ENCODE data around the gene PCSK5.
"Not testable (repeated sequence)": the region's sequence is repeated elsewhere in the genome, so short reads cannot be mapped to it uniquely, and the experiment has no call there.

PCSK5 gene

DNA sequence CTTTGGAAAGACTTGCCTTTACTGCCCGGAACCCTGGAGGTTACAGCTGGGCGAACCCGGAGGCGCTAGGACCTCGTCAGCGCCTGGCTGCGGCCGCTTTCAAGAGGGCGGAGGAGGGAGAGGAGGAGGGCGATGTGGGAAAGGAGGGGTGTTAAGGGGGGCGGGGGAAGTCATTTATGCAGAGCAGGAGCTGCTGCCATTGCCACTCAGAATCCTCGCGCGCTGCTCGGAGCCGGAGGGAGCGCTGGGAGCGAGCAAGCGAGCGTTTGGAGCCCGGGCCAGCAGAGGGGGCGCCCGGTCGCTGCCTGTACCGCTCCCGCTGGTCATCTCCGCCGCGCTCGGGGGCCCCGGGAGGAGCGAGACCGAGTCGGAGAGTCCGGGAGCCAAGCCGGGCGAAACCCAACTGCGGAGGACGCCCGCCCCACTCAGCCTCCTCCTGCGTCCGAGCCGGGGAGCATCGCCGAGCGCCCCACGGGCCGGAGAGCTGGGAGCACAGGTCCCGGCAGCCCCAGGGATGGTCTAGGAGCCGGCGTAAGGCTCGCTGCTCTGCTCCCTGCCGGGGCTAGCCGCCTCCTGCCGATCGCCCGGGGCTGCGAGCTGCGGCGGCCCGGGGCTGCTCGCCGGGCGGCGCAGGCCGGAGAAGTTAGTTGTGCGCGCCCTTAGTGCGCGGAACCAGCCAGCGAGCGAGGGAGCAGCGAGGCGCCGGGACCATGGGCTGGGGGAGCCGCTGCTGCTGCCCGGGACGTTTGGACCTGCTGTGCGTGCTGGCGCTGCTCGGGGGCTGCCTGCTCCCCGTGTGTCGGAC lies at the start of gene PCSK5:
PCSK5 (plus strand) TSS at position 202 of the 805 bp plus-strand sequence; CDS start at position 711, 509 bp downstream.
- no peak for DNase-seq

DNA sequence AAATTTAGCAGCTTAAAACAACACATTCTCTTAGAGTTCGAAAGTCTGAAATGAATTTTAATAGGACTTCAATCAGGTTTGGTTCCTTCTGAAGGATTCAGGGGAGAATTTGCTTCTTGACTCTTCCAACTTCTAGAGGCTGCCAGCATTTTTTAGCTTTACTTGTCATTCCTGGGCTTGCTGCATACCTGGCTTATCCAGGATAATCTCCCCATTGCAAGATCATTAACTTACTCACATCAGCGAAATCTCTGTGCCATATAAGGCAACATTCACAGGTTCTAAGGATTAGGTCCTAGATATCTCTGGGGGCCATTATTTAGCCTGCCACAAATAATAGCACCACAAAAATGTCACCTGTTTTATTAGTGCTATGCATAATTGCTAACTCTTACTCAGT lies 46.2 kb upstream of the PCSK5 start:
- DNase-seq: no peak

DNA sequence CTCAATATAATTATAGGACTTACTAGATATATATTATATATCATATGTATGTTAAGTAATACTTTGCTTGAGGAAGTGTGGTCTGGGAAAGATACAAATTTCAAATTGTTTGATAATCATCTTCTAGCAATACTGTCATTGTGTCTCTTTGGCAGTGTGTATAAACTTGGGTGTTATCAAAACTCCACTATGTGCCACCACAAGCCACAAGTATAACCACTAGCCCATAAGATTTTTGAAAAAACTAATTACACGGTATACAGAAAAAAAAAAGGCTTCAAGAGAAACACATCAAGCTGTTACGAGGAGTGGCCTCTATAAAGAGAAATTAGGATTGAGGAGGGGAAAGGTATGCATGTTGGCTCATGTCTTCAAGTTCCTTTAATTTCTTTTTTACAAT lies 44.7 kb upstream of the PCSK5 start:
- DNase-seq: no peak

DNA sequence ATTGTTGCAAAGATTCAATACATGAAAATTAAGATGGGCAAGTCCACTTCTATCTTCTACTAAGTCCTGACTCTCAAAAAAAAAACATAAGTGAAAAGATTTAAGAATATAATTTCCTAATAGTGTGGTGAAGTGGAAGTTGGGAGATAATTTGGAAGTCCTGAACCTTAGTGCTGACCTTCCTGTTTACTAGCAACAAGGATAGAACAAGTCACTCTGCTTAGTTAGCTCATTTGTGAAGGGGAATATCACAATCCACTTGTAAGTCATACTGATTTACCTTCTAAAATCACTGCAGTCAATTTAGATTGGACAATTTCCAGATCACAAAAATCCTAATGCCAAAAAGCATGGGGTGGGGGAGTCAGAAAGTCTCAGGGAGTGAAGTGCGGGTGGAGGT lies 43.4 kb upstream of the PCSK5 start:
- no peak for DNase-seq

DNA sequence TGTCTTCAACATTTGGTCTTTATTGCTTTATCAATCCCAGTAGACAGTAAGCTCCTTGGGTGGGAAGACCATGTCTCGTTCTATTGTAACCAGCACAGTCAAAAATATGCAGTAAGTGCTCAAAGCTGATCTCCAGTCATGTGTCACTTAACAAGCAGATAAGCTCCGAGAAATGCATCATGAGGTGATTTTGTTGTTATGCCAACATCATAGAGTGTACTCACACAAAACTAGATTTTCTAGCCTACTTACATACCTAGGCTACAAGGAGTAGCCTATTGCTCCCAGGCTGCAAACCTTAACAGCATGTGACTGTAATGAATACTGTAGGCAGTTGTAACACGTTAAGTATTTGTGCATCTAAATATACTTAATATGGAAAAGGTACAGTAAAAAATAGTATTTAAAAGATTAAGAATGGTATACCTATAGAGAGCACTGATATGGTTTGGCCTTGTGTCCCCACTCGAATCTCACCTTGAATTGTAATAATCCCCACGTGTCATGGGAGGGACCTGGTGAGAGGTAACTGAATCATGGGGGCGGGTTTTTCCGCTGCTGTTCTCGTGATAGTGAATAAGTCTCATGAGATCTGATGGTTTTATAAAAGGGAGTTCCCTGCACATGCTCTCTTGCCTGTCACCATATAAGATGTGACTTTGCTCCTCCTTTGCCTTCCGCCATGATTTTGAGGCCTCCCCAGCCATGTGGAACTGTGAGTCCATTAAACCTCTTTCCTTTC lies 39.8 kb upstream of the PCSK5 start:
- no peak for DNase-seq

DNA sequence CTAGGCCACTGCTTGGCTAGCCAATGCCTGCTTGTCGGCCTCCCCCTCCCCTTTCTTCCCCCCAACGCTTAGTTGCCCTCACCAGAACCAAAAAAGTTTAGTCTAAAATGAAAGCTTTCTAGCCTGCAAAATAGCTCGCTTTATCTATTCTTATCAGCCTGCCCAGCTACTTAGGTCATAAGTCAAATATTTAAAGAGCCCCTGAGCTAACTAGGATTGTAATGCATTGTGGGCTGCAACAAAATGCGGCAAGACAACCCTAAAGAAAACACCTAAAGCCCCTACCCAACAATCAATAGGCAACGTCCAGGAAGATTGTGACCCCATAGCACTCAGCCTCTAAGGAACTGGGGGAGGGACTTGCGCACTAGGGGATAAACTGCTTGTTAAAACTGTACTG lies 38.6 kb upstream of the PCSK5 start:
- no peak for DNase-seq

DNA sequence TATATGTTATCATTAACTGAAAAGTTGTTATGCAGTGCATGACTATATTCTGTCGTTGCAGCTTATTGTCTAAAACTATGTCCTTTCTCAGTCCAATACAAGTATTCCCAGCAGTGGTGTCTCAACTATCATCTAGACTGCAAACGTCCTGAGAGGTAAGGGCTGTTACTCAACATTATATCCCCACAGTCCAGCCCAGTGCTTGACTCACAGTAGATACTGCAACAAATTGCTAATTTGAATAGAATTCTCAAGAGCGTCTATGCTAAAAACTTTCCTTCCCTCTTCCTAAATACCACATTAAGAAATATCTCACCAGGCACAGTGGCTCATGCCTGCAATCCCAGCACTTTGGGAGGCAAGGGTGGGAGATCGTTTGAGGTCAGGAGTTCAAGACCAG lies 37.7 kb upstream of the PCSK5 start:
- no peak for DNase-seq

DNA sequence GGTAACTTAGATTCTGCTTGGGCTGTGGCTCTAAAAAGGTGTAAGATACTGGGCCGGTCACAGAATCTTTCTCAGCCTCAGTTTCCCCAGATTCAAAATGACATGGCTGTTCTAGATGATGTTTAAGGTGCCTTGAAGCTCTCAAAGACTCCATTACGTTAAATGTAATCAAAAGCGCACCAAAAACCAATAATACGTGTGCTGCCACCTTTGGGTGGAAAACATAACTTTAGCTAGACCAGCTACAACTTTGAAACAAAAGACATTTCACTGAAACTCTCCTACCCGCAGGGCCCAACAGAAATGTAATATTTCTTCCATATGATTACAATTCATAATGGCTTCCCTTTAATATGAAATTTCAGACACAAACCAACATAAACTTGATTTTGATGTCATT lies 35.0 kb upstream of the PCSK5 start:
- no peak for DNase-seq

DNA sequence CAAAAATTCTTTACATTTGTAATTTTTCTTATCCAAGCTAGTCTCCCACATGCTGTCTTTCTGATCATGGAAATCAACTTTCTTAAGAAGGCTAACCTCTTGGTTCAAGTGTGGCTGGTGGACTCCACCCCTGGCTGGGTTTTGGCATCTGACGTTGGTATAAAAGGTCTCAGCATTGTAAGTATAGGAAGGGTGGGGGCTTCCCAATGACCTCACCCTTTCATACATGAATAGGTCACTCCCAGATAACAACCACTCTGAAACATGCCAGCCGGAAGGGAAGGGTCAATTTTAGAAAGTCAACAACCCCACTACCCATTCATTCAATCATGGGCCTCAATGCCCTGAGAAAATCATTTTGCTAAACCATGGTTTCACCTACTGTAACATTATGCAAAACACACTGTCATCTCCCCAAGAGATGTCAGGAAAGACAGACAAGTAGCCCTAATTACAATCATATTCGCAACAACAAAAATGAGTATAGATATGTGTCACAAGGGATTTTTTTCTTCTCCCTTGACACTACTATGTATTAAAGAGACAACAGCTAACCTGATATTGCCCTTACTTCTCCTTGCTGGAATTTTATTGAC lies 31.9 kb upstream of the PCSK5 start:
- no peak for DNase-seq

DNA sequence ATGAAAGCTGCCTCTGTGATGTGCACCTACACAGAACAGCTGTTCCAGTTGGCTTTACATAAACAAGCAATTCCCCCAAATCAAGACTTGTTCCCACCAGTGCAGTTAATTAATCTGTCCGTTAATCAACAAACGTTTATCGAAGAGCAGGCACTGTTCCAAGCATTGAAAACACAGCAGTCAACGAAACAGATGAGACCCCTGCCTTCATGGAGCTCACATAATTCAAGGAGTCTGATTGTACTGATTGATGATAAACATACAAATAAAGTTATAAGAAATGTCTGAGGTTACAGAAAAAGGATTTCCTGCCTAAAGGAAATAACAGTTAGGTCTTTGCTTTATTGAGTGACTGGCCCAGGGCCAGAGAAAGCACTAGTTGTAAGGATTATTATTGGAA lies 26.2 kb upstream of the PCSK5 start:
- DNase-seq: no peak

DNA sequence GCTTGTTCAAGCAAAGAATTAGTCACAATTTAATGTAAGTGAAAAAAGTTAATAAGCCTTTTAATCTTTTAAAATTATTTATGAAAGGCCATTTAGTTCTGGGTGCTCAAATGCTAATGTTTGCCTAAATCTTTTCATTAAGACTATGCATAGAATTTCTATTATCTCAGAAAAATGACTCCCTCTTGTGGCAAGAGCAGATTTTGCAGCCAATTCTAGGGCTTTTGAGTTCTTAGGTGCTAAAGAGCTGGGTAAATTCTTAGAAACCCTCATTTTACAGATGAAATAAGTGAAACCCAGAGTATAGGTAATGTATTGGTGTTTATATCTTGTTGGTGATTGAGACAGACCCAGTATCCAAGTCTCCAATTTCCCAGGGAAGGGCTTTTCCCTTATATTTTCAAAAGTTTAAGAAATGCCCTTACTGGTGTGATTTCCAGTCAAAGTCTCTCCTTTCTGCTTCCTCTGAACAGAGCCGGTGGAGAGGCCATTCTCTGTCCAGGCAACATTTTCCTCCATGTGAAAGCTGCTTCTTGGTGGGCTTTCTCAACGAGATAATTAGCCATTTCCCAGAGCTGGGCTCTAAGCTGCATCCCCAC lies 24.1 kb upstream of the PCSK5 start:
- DNase-seq: no peak

DNA sequence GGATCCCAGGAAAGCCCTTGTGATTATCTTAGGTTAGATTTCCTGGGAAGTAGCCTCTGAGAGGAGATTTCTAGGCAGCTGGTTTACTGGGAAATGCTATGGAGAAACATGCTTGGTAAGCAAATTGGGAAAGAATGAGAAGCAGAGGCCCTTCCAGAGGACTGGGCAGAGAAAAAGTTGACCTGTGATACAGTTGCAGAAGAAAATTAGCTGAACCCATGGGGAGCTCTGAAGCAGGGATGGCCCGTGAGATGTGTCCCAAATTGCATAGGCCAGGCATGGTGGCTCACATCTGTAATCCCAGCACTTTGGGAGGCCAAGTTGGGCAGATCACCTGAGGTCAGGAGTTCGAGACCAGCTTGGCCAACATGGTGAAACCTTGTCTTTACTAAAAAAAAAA lies 21.9 kb upstream of the PCSK5 start:
- DNase-seq: not testable (repeated sequence)

DNA sequence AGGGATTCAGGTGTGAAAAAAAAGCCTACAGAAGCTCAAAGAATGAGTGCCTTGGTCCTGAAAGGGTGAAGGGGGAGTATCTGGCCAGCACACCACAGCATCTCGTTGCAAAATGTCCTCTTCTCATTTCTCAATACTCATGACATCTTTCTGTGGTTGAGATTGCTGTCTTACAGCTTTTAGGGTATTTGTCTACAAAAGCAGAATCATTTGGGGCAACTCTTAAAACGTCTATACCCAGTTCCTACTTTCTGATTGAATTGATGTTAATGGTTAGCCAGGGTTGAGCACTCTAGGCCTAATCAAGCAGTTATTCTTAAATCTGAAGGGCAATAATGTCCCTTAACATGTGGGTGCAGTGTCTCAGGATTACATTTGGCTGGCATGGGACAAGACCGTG lies 21.2 kb upstream of the PCSK5 start:
- no peak for DNase-seq

DNA sequence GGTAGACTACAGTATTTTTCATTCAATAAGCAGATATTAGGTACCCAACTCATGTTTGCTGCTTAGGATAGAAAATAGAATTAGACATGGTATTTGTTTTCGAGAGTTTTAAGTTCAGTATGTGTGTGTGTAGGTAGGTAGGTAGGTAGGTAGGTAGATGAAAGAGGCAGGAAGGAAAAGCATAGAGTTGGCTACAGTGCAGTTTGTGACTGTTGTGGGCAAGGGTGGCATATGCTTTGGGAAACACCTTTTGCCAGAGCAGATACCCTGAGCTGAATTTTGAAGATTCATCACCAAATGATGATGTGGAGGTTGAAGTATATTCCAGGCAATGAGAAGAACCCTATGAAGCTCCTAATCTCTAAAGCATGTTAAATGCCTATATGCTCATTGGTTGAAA lies 20.0 kb upstream of the PCSK5 start:
- DNase-seq: no peak

DNA sequence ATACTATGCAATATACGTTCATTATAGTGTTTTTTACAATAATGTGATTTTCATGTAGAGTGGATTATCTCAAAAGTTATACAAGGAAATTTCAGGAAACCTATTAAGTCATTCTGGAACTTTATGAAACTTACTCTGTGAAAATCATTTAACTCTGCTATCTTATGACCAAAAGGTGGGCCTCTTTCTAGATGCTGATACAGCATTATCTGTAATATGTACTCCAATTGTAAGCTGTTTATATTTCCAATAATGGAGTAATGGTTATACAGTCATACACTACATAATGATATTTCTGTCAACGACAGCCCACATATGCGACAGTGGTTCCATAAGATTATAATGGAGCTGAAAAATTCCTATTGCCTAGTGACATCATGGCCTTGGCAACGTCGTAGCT lies 18.8 kb upstream of the PCSK5 start:
- no peak for DNase-seq

DNA sequence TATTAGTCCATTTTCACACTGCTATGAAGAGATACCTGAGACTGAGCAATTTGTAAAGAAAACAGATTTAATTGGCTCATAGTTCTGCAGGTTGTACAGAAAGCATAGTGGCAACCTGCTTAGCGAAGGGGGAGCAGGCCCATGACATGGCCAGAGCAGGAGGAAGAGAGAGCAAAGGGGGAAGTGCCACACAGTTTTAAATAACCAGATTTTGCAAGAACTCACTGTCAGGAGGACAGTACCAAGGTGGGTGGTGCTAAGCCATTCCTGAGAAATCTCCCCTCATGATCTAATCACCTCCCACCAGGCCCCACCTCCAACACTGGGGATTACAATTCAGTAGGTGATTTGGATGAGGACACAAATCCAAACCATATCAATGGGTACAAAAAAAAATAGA lies 16.8 kb upstream of the PCSK5 start:
- DNase-seq: no peak

DNA sequence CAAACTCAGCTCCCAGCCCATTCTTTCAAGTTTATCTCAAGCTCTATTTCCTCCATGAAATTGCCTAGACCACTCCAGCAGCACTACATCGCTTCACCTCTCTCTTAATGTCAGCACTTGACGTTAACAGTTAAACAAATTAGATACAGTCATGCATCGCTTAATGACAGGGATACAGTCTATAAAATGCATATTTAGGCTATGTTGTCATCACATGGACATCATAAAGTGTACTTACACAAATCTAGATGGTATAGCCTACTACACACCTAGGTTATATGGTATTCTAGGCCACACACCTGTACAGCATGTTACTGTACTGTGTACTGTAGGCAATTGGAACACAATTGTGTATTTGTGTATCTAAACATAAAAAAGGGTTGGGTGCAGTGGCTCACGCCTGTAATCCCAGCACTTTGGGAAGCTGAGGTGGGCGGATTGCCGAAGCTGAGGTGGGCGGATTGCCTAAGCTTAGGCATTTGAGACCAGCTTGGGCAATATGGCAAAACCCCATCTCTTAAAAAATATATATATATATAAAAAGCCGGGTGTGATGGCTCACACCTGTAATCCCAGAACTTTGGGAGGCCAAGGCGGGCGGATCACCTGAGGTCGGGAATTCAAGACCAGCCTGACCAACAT lies 13.4 kb upstream of the PCSK5 start:
- DNase-seq: no peak

DNA sequence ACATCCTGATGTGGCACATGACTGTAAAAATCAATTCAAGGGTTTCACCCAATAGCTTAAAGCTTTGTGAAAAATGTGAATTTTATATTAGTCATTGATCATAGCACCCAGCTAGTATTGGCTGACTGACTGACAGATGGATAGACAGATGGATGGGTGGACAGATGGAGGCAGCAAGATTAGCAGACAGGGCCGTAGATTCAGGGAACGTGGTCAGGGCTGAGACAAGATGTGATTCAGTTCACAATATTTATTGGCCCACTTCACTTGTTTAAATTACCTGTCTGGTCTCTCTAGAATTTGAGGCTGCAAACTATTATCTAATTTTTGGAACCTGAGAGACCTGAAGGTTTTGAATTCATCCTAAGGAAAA lies 12.0 kb upstream of the PCSK5 start:
- DNase-seq: no peak

DNA sequence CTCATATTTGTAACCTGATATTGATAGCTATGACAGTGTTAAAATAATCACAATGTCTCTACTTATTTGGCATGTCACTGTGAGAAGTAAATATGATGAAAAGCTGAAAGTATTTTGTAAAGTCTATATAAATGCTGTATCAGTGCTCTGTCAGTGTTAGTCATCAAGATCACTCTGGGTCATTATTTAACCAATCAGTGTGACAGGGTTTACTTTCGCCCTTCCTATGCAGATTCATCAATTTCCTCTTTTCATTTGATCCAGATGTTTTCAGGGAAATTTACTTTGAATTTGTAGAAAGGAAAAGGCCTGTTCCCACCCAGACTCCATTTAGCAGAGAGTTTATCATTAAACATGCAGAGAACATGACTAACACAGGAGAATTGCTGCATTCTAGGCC lies 9.9 kb upstream of the PCSK5 start:
- DNase-seq: no peak

DNA sequence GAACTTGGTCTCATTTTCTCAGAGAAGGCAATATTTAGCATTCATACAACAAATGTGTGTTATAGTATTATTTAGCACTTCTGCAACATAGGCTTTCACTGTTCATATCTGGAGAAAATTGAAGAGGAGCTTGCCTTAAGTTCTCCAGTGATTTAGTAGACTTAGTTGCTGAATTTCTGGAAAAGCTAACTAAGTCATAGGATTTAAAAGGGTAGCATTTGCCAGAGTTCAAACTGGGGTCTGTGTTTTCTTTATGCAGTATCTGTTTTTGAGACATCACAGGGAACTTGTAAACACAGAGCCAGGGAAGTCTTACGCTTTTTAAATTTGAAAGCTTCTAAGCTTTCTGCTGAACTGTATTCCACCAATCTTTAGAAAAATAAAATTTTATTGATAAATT lies 8.7 kb upstream of the PCSK5 start:
- no peak for DNase-seq

DNA sequence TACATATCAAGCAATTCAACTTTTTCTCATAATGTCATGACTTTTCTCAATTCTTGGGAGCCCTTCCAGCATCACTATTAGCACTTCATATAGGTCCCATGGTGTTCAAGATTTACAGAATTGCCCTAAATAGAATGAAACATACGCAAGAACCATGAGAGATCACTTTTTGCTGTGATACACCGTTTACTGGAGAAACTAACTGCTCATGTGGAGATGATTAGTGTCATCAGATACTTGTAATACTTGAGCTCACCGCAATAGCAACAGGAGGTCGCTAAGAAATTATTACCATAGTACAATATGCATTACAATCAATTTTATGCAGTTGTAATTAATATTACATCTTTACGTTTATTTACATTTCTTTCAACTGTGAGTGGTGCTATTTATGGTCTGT lies 4.8 kb upstream of the PCSK5 start:
- no peak for DNase-seq

DNA sequence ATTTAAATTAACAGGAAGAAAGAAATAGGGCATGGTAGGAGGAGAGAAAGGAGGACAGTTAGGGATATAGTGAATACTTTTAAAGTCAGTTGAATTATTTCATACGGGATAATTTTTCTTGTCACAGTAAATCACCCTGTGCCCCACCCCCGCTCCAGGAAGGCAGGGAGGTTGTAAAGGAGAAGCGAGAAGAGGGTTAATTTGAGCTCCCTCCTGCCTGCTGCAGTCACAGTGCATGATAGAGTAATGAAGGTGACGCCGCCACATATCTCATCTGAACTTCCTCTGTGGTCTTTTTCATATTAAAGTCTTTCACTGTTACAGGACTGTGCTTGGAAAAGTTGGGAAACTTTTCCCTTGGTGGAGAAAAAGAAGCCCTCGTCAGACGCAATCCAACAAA lies 896 bp upstream of the PCSK5 start:
- no peak for DNase-seq

DNA sequence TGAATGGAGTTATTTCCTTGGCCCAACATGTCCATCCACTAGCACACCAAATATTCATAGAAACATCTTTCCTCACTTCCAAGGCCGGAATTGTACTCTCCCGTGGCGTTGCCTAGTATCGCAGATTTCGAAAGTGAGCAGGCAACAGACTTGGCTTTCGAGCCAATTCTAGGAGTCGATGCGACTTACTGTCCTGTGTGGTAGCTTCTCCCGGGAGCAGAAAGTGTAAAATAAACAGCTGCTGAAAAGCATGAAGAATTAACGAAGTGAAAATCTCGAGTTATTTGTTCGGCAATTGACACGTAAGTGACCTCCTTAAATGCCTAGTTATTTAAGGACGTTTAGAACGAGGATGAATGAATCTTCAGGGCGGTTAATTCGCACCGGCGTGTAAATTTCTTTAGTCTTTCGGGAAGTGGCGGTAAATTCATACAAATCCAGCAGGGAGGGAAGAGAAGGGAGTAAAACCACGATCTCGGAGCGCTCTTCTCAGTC lies 449 bp upstream of the PCSK5 start:
- DNase-seq: no peak
